H1 (cell line): Measurements from ENCODE around the gene ALDH1A3. TPM values are rescaled to one million over a fixed set of nuclear protein-coding genes. Genes with fewer than 3 reads are reported as not detected.

Experiments
- BRCA1 ChIP-seq: IDR thresholded peaks from 2 replicates; pipeline ENCODE4 v1.6.1; 2012; ENCODE audit warnings: low read depth, low read length, improper control_type of control experiment
- CBX8 ChIP-seq: fragments of 300-800, 300-1000 bp; sonication (generic); IDR thresholded peaks from 2 replicates; pipeline ENCODE4 v1.7.1; 2016; ENCODE audit warnings: low read depth, low read length, borderline replicate concordance
- CHD7 ChIP-seq: fragments of 300-600 bp; sonication (generic); IDR thresholded peaks from 2 replicates; pipeline ENCODE4 v1.7.1; 2012; ENCODE audit warnings: low read length, moderate library complexity, mild to moderate bottlenecking, inconsistent platforms; ENCODE audit not compliant: insufficient replicate concordance
- CREB1 ChIP-seq: IDR thresholded peaks from 2 replicates; pipeline ENCODE4 v1.6.1; 2012; ENCODE audit warnings: inconsistent platforms
- EGR1 ChIP-seq: IDR thresholded peaks from 2 replicates; pipeline ENCODE4 v1.6.1; 2011; ENCODE audit warnings: low read depth, low read length, borderline replicate concordance
- EZH2 ChIP-seq: fragments of 200-600 bp; sonication (generic); IDR thresholded peaks from 2 replicates; pipeline ENCODE4 v1.7.1; 2012; ENCODE audit warnings: low read depth, mild to moderate bottlenecking, moderate library complexity, low read length, inconsistent platforms; ENCODE audit not compliant: severe bottlenecking
- FOSL1 ChIP-seq: IDR thresholded peaks from 2 replicates; pipeline ENCODE4 v1.6.1; 2011; ENCODE audit warnings: mild to moderate bottlenecking, low read depth, low read length, moderate library complexity; ENCODE audit not compliant: insufficient read depth
- KDM1A ChIP-seq: fragments of 200-600, 300-600 bp; sonication (generic); IDR thresholded peaks from 2 replicates; pipeline ENCODE4 v1.7.1; 2016; ENCODE audit warnings: mild to moderate bottlenecking, low read length, borderline replicate concordance
- MAFK ChIP-seq: IDR thresholded peaks from 2 replicates; pipeline ENCODE4 v1.6.1; 2012; ENCODE audit warnings: low read depth, mild to moderate bottlenecking, improper control_type of control experiment, low read length
- NANOG ChIP-seq: IDR thresholded peaks from 2 replicates; pipeline ENCODE4 v1.6.1; 2011; ENCODE audit warnings: low read length, low read depth, mild to moderate bottlenecking, inconsistent platforms; ENCODE audit not compliant: insufficient read depth, poor library complexity, severe bottlenecking
- PHF8 ChIP-seq: fragments of 200-600 bp; sonication (generic); conservative IDR thresholded peaks from 2 replicates; pipeline ENCODE4 v1.7.1; 2012; ENCODE audit warnings: low read depth, mild to moderate bottlenecking, inconsistent platforms, low read length, moderate library complexity
- SUZ12 ChIP-seq: fragments of 200-600 bp; sonication (generic); IDR thresholded peaks from 2 replicates; pipeline ENCODE4 v1.6.1; 2012; ENCODE audit warnings: mild to moderate bottlenecking, inconsistent platforms, low read length, moderate library complexity, mixed read lengths
- TCF12 ChIP-seq: IDR thresholded peaks from 2 replicates; pipeline ENCODE4 v1.6.1; 2011; ENCODE audit warnings: low read depth, mild to moderate bottlenecking, low read length
- polyA plus RNA-seq, 7 experiments: library from polyadenylated mRNA; depleted of rRNA in 3 of 7; stranded (reverse) in 5 of 7; unstranded in 2 of 7; fragments of >200 nt in 5 of 7; fragments of 200-250 nt in 2 of 7; gene quantifications; 1 replicate in 5 of 7; 2 replicates in 1 of 7; 4 replicates in 1 of 7; pipeline versions ENCODE4 v1.2.1 to v1.2.3, GENCODE V29; 2011 to 2013; ENCODE audit warnings: missing spikeins in 2 of 7, mixed read lengths in 2 of 7
- total RNA-seq: library from RNA; stranded (reverse); fragmentation: NEBNext Ultra II Directional; extraction: Animal tissue kit (Norgen Biotek cat#: 25700); gene quantifications from 2 replicates; pipeline ENCODE4 v1.2.1, GENCODE V29; 2021

The ALDH1A3 gene
- total and polyA plus RNA-seq, 2 of the 8 experiments (the other 6 are each of a cell fraction or from before 2014, with no cell fraction given) = 2.2 to 5.5 TPM

GRCh38 chr15:100908466-100908865 lies 28.8 kb downstream of the ALDH1A3 start (continued):
- TF ChIP-seq CHD7 (no peak), TCF12 (no peak), PHF8 (no peak), EGR1 (no peak), CBX8 (no peak), NANOG (no peak), FOSL1 (no peak), KDM1A (no peak), MAFK (no peak), BRCA1 (no peak), SUZ12 (no peak), EZH2 (no peak), CREB1 (no peak)
